Measurements from ENCODE around the gene ATP2A3. TPM values are rescaled to one million over a fixed set of nuclear protein-coding genes. Genes with fewer than 3 reads are reported as not detected.

ATP2A3 gene
- polyA plus RNA-seq, 1 donor from 2014 or later = not detected

- Histone ChIP-seq H3K9me3 (ENCODE audit: low read length) (no peaks in the 10 kb centered on the region), H4K20me1 (ENCODE audit: insufficient read depth) (no peaks in the 10 kb centered on the region), H3F3A (ENCODE audit: insufficient read depth, low read length, poor library complexity, severe bottlenecking) (no peaks in the 10 kb centered on the region), H2AFZ (ENCODE audit: low read depth, low read length) (no peak overlapping the region), H3K36me3 (ENCODE audit: insufficient read depth, low read length) (no peaks in the 10 kb centered on the region), H3K79me2 (replicated peaks; ENCODE audit: insufficient read depth, low read length) (no peaks in the 10 kb centered on the region), H3K27ac (ENCODE audit: low read length) (no peak overlapping the region), H3K27me3 (ENCODE audit: insufficient read depth, low read depth, low read length) (no peaks in the 10 kb centered on the region), H3K9ac (ENCODE audit: low read length) (no peak overlapping the region), H3K9me2 (ENCODE audit: insufficient read depth, low read length) (no peaks in the 10 kb centered on the region), H3K4me2 (ENCODE audit: low read length) (no peak overlapping the region), H3K4me3 (ENCODE audit: low read length) (no peak overlapping the region)
- TF ChIP-seq TAF1 (IDR thresholded peaks at IDR 0.05; ENCODE audit: low read depth) (no peak), REST (IDR thresholded peaks at IDR 0.05; ENCODE audit: borderline replicate concordance) (no peak), SMC3 (conservative IDR thresholded peaks at IDR 0.05; ENCODE audit: poor library complexity) (no peak), RAD21 (conservative IDR thresholded peaks at IDR 0.05) (no peak), MXI1 (conservative IDR thresholded peaks at IDR 0.05; ENCODE audit: poor library complexity, severe bottlenecking) (no peak), EZH2 (IDR thresholded peaks at IDR 0.05; ENCODE audit: borderline replicate concordance, insufficient read depth, low read length, poor library complexity, severe bottlenecking) (no peak), POLR2AphosphoS5 (IDR thresholded peaks at IDR 0.05) (no peak), EP300 (conservative IDR thresholded peaks at IDR 0.05; ENCODE audit: poor library complexity, severe bottlenecking) (no peak)
- TF ChIP-seq, protein P1, sequence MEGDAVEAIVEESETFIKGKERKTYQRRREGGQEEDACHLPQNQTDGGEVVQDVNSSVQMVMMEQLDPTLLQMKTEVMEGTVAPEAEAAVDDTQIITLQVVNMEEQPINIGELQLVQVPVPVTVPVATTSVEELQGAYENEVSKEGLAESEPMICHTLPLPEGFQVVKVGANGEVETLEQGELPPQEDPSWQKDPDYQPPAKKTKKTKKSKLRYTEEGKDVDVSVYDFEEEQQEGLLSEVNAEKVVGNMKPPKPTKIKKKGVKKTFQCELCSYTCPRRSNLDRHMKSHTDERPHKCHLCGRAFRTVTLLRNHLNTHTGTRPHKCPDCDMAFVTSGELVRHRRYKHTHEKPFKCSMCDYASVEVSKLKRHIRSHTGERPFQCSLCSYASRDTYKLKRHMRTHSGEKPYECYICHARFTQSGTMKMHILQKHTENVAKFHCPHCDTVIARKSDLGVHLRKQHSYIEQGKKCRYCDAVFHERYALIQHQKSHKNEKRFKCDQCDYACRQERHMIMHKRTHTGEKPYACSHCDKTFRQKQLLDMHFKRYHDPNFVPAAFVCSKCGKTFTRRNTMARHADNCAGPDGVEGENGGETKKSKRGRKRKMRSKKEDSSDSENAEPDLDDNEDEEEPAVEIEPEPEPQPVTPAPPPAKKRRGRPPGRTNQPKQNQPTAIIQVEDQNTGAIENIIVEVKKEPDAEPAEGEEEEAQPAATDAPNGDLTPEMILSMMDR (IDR thresholded peaks at IDR 0.05; ENCODE audit: poor library complexity, severe bottlenecking) = no peak
Measured at GRCh38 chr17:3995067-3995466, 30.8 kb upstream of the ATP2A3 start.

DNA sequence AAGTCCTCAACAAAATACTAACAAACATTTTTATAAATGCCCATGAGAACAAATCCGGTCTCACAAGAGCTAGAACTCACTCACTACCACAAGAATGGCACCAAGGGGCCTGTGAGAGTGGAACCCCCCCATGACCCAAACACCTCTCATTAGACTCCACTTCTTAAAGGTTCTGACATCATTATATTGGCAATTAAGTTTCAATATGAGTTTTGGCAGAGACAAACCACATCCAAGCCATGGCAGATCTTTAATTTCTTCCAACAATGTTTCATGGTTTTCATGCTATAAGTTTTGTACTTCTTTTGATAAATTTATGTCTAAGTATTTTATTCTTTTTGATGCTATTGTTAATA lies 30.0 kb upstream of the ATP2A3 start:
- no peaks in the 10 kb centered on the region for H3F3A ChIP-seq (ENCODE audit: insufficient read depth, low read length, poor library complexity, severe bottlenecking)
- no peaks in the 10 kb centered on the region for H3K27me3 ChIP-seq (ENCODE audit: insufficient read depth, low read depth, low read length)
- H3K4me3 ChIP-seq (ENCODE audit: low read length) = no peak overlapping the region
- H3K9me3 ChIP-seq (ENCODE audit: low read length) = no peaks in the 10 kb centered on the region
- no peaks in the 10 kb centered on the region for H3K9me2 ChIP-seq (ENCODE audit: insufficient read depth, low read length)
- H3K9ac ChIP-seq (ENCODE audit: low read length) = no peak overlapping the region
- no peak overlapping the region for H3K27ac ChIP-seq (ENCODE audit: low read length)
- H3K79me2 ChIP-seq (replicated peaks; ENCODE audit: insufficient read depth, low read length) = no peaks in the 10 kb centered on the region
- H3K36me3 ChIP-seq (ENCODE audit: insufficient read depth, low read length) = no peaks in the 10 kb centered on the region
- H4K20me1 ChIP-seq (ENCODE audit: insufficient read depth) = no peaks in the 10 kb centered on the region
- no peak overlapping the region for H3K4me2 ChIP-seq (ENCODE audit: low read length)
- no peak for TF ChIP-seq MXI1 (conservative IDR thresholded peaks at IDR 0.05; ENCODE audit: poor library complexity, severe bottlenecking)
- no peak for TF ChIP-seq POLR2AphosphoS5 (IDR thresholded peaks at IDR 0.05)
- TF ChIP-seq RAD21 (conservative IDR thresholded peaks at IDR 0.05) = no peak
- TF ChIP-seq EP300 (conservative IDR thresholded peaks at IDR 0.05; ENCODE audit: poor library complexity, severe bottlenecking) = no peak
- TF ChIP-seq SMC3 (conservative IDR thresholded peaks at IDR 0.05; ENCODE audit: poor library complexity) = no peak
- no peak overlapping the region for H2AFZ ChIP-seq (ENCODE audit: low read depth, low read length)

All from neural cell (in vitro differentiated cells).